ENCODE data around the gene HNRNPK. TPM values are rescaled to one million over a fixed set of nuclear protein-coding genes. Genes with fewer than 3 reads are reported as not detected.

Gene HNRNPK
- total and polyA plus RNA-seq, 10 of the 15 experiments (the other 5 are each of a cell fraction or from before 2014, with no cell fraction given) = 235 to 970 (median 652) TPM

DNA sequence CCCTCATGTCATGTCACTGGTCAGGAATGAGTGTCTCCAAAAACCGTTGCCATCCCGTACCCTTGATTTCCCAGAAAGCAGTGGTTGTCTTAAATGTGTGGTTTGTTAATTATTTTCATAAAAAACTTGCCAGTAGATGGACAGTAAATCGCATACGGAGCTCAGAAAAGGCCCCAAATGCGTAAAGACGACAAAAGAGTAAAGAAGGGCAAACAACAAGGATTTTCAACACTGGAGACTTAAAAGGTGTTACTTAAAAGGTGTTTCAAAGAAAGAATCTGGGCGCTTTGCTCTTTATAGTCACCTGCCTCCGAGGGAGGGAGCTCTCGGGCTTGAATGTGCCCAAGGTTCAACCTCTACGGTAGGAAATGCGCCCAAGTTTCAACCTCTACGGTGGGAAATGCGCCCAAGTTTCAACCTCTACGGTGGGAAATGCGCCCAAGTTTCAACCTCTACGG is 59.5 kb downstream of the HNRNPK start (continued):
- TF ChIP-seq EED (IDR thresholded peaks at IDR 0.05; ENCODE audit: low read depth) = peak; percentile 55
- TF ChIP-seq, protein P1, sequence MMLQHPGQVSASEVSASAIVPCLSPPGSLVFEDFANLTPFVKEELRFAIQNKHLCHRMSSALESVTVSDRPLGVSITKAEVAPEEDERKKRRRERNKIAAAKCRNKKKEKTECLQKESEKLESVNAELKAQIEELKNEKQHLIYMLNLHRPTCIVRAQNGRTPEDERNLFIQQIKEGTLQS (IDR thresholded peaks at IDR 0.05; ENCODE audit: borderline replicate concordance, extremely low read depth, low read depth, low read length) = no peak
- peak; percentile 34; the same call in 1 of the 2 replicates for TF ChIP-seq NFIC (IDR thresholded peaks at IDR 0.05; ENCODE audit: low read depth, low read length)
- peak; percentile 82; the same call in 1 of the 2 replicates for TF ChIP-seq PML (IDR thresholded peaks at IDR 0.05; ENCODE audit: low read length)
- TF ChIP-seq MLLT1 (IDR thresholded peaks at IDR 0.05) = 0 out of 2 replicates have a peak, but pooled peaks have one; percentile 26
- TF ChIP-seq PAX5 (IDR thresholded peaks at IDR 0.05; ENCODE audit: borderline replicate concordance, low read depth, low read length) = no peak
- no peak for TF ChIP-seq SMAD1 (IDR thresholded peaks at IDR 0.05; ENCODE audit: low read depth, partially characterized antibody)
- no peak for TF ChIP-seq NR2C1 (IDR thresholded peaks at IDR 0.05)
- TF ChIP-seq TCF3 (IDR thresholded peaks at IDR 0.05; ENCODE audit: borderline replicate concordance, insufficient read depth, low read depth, low read length) = 0 out of 2 replicates have a peak, but pooled peaks have one; percentile 18
- no peak for TF ChIP-seq RELB (IDR thresholded peaks at IDR 0.05; ENCODE audit: low read depth)
- no peak for TF ChIP-seq GATAD2B (conservative IDR thresholded peaks at IDR 0.05; ENCODE audit: low read depth)
- TF ChIP-seq RB1 (IDR thresholded peaks at IDR 0.05; ENCODE audit: borderline replicate concordance) = 0 out of 2 replicates have a peak, but pooled peaks have one; percentile 18
- no peak for TF ChIP-seq NR2F1 (conservative IDR thresholded peaks at IDR 0.05)
- peak; percentile 82; the same call in 1 of the 2 replicates for TF ChIP-seq ZBED1 (IDR thresholded peaks at IDR 0.05; ENCODE audit: borderline replicate concordance)
